ENCODE results near the gene MCEE.
A peak's percentile ranks its signal among the peaks of the same experiment; 100 is the strongest.
"Not testable (repeated sequence)": the region's sequence is repeated elsewhere in the genome, so short reads cannot be mapped to it uniquely, and the experiment has no call there.

Gene MCEE

DNA sequence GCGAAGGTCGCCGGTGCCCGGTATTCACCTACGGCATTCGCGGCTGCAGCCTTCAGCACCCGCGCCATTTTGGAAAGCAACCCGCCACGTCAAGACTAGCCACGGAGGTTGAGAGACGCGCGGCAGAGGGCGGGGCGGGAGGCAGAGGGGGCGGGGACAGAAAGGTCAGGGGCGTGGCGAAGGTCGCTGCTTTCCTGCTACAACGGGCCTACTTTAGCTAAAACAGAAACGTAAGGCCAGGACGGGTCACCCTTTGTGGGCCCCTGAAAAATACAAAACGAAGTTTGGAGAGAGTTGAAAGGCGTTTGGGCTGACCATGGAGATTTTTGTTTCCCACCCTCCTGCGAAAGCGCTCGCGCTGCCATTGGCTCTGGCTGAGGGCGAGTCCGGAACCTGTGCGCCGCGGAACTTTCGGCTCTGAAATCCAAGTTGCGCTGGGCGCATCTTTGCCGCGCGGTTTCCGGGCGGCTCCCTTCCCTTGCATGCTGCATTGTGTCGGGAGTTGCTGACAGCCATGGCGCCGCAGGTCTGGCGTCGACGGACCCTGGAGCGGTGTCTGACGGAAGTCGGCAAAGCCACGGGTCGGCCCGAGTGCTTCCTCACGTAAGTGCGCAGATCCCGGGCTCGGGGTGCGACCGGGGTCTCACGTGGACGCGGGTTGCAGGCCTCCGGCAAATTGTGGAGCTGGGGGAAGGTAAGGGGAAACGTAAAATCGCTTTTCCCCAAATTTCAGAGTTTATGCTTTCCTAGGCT, at the start of gene MCEE, which contains the start of gene MPHOSPH10:
Gene MCEE (minus strand): TSS at position 78 of the 753 bp plus-strand sequence. CDS start 10 bp downstream, at position 68.
Gene MPHOSPH10 (plus strand): TSS at position 483 of the 753 bp plus-strand sequence. CDS start 32 bp downstream, at position 515.
- DNase-seq (ENCODE audit: low read depth in 2 of 2): peak; percentile 85 to 88

DNA sequence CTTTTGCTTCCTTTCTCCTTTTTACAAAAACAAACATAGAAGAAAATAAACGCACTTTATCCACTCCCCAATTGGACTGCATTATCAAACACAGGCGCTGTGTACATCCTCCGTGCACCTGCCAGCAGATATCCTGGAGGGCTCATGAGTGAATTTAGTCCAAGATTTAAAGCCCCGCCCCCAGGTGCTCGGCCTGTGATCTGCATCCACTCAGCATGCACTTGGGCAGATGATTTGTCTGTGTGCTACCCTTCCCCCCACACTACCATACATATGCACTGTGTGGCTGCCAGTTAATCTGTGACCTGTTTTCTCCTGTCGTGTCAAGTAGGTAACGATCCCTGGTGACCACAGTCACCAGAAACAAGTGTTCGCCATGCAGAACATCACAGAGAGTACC, 48.8 kb upstream of the MCEE start:
- DNase-seq (ENCODE audit: low read depth in 2 of 2): not testable (repeated sequence)

DNA sequence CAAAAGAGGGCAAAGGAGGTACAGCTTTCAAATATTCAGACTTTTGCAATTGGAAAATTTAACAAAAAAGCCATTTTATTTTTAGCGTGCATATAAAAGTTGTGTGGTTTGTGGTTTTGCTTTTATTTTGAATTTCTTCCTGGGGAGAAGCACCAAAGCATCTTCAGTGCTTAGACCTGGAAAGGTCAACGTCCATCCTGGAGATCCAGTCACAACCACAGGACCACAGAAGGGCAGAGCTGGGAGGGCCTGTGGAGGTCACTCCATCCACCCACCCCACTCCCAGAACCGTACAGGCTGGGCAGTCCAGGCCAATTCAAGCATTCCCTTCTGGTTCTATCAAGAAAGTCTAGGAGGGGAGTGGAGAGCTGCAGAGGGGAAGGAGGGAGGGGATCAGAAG, 44.2 kb upstream of the MCEE start:
- no peak for DNase-seq (ENCODE audit: low read depth in 2 of 2)

DNA sequence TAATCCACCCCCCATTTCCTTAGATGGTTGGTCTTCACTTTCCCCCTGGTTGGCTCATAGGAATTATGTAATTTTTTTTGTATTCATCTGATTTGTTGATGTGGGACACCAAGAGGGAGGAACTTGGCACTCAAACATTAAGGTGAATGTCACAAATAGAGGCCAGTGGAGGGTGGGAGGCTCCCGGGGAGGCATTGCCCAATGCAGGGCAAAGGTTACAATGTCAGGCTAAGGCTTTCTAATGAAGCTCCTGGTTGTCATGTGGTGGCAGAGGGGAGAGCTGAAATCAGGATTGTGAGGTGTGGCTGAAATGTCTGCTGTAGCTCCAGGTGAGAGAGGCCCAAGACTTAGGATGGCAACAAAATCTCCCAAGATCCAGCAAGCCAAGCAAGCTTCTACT, 43.1 kb upstream of the MCEE start:
- no peak for DNase-seq (ENCODE audit: low read depth in 2 of 2)

DNA sequence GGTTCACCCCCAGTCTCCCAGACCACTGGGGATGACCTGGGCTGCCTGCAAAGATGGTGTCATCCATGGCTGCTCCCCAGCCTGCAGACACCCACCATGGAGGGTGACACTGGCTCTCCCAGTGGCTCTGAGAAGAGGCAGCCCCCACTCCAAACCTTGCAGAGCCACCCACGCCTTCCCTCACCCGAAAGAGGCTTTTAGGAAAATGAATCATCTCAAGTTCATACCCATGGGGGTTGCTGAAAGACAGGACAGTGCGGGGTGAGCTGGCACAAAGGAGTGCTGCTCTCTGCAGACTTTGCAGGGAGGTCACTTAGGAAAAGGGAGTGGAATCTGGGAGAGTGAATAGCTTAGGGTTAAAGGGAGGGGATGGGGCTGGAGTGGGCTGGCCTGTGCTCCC, 36.8 kb upstream of the MCEE start:
- no peak for DNase-seq (ENCODE audit: low read depth in 2 of 2)

DNA sequence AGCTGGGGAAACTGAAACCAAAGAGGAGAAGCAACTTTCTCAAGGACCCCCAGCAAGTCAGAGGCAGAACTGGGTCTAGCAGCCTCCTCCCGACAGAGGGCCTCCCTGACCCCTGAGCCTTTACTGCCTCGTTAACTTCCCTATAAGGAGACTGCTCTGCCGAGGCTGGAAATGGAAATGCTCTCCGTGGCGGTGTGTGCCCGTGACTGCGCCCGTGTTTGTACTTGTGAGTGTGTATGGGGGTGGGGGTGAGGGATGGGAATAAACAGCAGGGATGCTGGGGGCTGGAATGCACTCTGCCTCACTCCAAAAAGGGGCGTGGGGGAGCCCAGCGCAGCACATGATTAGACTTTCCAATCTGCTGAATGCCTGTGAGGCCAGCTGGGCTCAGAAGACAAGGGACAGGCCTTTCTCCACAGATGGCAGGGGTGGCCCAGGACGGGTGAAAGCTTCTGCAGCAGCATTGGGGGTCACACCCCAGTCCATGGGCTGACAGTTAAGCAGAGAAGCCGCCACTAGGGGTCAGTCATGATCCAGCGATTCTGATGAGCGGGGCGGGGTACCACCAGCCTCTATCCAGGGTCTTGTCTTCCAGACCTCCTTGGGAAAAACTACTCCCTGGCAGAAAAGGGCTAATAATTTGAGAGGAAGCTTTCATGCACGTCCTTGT, 27.2 kb upstream of the MCEE start:
- peak; percentile 24 to 61 for DNase-seq (ENCODE audit: low read depth in 2 of 2)

DNA sequence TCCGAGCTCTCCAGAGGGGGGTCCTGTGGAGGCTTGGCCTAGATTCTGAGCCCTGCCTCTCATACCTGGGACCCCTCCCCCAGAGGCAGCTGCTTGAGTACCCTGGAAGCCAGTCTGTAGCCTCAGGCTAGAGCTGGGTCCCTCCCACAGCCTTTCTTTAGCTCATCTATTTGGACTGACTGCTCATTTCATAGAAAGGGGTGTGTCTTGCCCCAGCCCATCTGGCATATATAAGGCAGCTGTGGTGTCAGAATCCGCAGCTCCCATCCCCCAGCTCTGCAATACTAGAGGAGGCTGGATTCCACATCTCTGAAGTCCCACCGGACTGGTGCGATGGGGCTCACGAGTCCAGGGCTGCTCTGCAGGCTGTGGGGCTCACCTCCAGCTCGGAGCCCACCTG, 26.5 kb upstream of the MCEE start:
- no peak for DNase-seq (ENCODE audit: low read depth in 2 of 2)

DNA sequence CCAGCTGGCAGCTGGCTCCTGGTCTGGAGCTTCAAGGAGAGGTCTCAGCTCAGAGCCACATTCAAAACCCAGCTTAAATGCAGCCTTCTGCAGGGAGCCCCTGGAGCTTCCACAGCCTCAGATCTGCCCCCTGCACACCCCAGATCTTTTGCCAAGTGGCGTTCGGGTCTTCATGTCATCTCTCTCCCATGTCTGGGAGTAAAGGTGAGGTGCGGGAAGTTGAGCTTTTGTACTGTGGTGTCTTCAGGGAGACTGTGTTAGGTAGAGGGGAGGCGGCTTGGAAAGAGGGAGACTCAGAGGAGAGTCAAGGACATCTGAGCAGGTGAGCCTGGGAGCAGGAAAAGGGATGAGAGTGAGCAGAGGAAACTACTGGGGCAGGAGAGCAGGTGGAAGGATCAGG, 25.8 kb upstream of the MCEE start:
- no peak for DNase-seq (ENCODE audit: low read depth in 2 of 2)

DNA sequence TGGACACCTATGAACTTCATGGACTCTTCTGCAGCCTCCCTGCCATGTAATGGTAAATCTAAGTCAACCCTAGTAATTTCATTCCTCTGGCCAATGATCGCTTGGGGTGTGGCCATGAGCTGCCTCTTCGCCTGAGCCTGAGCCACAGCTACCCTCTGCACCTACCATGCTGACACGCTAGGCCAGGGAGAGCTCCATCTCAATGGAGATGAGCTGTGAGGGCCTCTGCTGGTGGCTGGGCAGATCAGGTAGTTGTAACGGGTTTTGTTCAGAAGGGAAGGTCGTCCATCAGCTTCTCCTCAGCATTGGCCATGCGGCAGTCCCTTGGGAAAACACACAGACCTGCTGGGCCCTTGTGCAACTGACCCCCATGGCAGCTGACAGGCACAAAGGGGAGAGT, 24.8 kb upstream of the MCEE start:
- no peak for DNase-seq (ENCODE audit: low read depth in 2 of 2)

DNA sequence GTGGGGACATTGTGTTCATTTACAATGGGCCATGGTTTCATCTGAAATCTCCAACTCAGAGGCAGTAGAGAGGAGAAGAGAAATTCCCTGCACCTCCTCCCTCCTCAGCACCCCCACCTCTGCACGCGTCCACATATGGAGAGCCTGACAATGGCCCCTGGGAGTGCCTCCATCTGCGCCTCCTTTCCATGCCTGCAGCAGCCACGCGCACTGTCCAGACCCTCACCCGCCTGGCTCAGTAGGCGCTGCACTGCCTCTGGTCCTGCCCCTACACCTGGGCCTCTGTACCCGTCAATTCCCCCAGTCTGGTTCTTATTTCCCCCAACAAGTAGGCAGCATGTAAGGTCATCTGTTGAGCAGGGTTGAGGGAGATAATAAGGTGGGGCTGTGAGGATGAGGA, 24.2 kb upstream of the MCEE start:
- no peak for DNase-seq (ENCODE audit: low read depth in 2 of 2)

DNA sequence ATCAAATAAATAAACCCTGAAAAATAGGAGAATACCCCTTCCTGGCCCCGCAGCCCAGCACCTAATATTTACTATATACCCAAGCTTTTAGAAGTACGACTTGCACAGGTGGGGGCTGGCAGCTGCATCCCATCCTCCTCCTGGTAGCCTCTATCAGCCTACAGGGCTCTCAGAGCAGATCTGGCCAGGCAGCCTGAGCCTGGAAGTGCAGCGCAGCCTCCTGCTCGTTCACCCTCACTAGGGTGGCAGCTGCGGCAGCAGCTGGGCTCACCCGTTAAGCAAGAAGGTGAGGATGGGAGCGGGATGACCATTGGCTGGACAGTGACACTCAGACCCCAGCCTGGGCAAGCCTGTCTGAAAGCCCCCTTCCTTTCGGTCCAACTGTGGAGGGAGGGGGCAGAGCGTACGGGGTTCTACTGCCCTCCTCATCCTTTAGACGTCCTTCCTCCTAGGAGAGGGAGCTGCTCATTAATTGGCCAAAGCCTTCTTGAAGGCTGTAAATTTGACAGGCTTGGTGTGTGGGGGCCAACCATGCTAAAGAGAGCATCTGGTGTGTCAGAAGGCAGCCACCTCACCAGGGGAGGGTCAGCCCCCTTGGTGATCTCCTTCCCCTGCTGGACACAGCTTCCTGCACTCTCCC, 23.7 kb upstream of the MCEE start:
- DNase-seq (ENCODE audit: low read depth in 2 of 2): no peak

DNA sequence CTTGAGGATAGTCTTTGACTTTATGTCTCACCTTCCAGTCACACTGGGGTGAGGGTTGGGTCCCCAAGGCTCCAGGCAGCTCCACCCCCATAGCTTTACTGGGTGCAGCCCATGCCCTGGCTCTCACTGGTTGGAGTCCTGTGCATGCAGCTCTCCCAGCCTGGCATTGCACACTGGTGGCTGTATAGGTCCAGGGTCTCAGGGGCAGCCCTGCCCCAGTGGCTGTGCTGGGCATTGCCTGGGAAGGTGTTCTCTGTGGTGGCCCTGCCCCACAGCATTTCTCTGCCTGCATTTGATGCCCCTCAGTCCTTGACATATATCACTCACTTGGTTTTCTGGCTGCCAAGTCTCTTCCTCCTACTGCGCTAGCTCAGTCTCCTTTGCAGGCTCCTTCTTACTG, 21.6 kb upstream of the MCEE start:
- no peak for DNase-seq (ENCODE audit: low read depth in 2 of 2)

DNA sequence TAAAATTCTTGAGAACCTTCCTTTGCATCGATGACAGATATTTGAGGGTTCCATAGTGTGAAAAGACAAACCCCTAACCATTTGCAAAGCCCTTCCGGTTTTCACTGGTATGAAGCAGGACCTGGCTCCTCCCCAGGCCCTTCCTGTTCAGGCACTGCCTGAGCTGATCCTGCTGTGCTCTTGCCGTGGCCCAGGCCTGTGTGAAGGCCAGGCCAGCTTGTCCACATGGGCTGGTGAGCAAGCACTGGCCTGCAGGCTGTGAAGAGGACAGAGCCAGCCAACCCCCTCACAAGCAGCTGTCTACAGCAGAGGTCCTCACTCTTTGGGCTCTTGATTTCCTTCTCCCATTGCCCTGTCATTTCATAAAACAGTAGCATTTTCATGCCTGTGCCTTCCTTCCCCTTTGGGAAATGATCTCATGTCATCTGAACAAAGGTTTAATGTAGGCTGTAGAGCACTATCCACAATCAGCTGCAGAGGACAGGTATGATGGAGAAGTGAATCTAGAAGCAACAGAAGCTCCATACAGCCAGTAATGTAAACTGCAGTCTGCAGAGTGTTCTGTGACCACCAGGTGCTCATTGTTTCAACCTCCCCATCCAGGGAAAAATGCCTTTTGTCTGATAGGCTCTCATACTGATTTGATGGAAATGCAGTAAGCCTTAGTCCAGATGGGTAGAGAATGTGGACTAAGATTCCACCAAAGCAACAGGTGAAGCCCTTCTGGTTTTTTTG, 20.2 kb upstream of the MCEE start:
- no peak for DNase-seq (ENCODE audit: low read depth in 2 of 2)

DNA sequence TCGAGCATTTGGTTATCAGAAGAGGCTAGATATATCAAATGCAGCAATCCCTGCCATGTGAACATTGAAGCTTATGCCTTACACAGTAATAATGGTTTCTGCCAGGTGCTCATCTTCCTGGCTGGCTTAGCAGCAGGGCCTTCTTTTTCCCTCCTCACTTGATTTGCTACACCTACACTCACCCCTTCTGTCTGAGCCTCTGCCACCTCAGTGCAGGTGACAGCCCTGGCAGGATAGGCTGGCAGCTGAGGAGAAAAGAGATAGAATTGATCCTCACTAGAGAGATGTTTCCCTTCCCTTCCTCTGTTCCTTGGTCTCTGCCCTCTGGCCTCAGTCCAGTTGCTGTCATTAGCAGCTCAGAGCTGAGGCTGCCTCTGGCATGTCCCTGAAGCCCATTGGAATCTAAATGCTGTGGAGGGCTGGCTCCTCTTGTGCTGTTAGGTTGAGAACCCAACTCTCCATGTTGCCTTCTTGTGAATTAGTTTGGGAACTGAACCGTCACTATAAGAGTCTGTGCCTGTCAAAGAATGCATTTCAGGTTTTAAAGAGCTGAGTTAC, 18.6 kb upstream of the MCEE start:
- no peak for DNase-seq (ENCODE audit: low read depth in 2 of 2)

DNA sequence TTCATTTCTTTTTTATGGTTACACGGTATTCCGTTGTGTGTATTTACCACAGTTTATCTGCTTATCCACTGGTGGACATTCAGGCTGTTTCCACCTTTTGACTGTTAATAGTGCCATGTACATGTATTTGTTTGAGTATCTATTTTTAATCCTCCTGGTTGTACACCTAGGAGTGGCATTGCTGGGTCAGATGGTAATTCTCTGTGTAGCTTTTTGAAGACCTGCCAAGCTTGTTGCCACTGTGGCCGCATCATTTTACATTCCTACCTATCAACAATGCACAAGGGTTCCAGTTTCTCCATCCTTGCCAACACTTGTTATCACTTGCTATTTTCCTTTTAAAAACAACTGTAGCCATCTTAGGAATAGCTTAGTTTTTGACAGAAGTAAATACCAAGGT, 13.8 kb upstream of the MCEE start:
- no peak for DNase-seq (ENCODE audit: low read depth in 2 of 2)

DNA sequence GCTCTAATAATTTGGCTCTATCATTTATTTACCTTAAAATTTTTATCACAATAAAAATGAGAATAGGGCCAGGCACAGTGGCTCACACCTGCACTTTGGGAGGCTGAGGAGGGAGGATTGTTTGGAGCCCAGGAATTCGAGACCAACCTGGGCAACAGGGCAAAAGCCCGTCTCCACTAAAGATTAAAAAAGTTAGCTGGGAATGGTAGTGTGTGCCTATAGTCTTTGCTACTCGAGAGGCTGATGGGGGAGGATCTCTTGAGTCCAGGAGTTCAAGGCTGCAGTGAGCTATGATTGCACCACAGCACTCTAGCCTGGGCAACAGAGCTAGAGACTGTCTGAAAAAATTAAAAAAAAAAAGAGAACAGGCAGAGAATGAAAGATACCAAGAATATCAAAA, 6.1 kb upstream of the MCEE start:
- DNase-seq (ENCODE audit: low read depth in 2 of 2): no peak

DNA sequence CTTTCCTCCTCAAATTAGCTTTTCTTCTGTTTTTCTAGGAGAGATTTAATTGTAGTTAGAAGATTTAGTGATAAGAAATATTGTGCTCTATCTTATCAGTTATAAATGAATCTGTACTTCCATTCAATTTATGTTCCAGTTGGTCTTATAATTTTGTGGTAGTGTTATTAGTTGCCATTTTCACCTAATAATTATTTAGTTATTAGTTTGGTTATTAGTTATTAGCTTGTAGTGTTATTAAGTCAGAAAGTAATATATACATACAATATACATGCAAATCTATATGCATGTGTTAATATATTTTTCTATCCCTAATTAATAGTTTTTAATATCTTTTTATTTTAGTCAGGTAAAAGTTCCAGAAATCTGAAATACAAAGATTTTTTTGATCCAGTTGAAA, 3.6 kb upstream of the MCEE start:
- no peak for DNase-seq (ENCODE audit: low read depth in 2 of 2)

DNA sequence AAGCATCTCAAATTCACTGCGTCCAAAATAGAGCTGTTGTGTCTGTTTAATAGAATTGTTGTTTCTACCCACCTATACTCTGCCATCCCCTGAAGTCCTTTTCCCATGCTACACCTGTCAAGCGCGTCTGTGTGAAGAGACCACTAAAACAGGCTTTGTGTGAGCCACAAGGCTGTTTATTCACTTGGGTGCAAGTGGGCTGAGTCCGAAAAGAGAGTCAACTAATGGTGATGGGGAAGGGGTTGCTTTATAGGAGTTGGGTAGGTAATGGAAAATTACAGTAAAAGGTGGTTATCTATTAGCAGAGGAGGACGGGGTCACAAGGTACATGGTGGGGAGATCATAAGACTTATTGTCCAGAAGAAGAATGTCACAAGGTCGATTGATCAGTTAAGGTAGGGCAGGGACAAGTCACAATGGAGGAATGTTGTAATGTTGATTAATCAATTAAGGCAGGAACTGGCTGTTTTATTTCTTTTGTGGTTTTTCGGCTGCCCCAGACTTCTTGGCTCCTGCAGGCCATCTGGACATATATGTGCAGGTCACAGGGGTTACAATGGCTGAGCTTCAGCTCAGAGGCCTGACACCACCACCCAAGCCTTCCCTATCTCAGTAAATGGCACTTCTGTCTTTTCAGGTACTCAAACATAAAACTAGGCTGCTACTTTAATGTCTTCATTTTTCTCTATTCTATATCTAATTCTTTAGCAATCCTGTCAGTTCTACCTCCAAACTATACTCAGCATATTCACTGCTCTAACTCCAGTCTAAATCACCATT, 1.5 kb upstream of the MCEE start:
- not testable (repeated sequence) for DNase-seq (ENCODE audit: low read depth in 2 of 2)

DNA sequence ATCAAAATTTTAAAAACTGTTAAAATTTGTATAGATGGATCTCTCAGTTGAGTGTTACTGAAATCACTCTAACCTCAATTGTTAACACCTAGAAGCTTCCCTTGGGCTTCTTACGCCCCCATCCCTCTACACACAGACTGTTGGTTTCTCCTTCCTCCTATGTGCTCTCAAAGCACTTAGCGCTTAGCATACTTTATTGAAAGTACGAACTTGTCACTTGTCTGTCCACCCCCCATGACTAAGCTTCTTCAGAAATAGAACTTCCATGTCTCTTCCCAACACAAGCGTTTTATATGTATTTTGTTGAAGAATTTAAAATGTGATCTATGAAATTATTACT, 846 bp upstream of the MCEE start:
- DNase-seq (ENCODE audit: low read depth in 2 of 2): no peak

DNA sequence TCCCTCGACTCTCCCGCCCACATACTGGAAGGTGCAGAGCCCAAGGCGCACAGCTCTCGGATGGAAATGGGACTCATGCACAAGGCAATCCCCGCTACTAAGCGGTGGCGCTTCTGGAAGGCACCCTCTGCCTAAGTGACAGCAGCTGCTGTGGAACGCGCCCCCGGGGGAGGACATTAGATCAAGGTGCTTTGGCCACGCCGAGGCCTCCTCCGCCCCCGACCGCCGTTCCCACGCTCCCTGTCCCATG, 202 bp downstream of the MCEE start:
- DNase-seq (ENCODE audit: low read depth in 2 of 2): no peak

DNA sequence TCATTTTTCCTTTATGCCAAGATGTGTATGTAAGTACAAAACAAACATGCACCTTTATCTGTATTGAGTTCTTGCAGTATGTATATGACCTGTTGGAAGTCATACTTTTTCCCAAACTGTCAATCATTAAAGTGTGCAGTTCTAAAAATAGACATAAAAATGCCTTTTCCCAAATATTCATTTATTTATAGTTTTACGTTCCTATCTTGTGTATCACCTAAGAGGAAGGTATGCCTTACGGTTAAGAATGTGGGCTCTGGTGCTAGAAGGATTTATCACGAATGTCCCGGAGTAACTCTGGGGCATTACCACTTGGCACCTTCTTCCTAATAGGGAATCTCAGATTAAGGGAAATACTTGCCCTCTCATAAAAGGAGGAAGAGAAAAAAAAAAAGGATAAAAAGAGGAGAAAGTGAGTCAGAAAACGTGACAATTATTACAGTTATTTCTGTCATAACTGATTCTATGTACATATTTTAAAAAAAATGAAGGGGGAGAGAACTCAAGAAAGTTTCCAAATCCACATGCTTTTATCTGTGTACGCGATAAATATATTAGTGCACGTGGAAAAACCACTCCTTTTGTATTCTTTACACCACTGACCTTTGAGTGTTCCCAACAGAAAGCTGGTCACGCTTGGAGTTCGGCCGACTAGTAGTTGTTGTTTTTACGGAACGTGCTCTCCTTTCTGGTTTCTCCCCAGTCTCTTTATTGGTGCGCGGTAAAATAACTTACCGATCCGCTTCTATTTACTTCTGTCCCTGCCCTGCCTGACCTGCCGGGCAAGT, 721 bp downstream of the MCEE start:
- no peak for DNase-seq (ENCODE audit: low read depth in 2 of 2)

All from stimulated activated CD4-positive, alpha-beta T cell treated with anti-CD3 and anti-CD28 coated beads, Interleukin-12 subunit alpha, Interleukin-12 subunit beta, amount 100 ng/mL, for 24 hours (primary cell).